ENCODE measurements around the gene FBXW8. TPM values are rescaled to one million over a fixed set of nuclear protein-coding genes. Genes with fewer than 3 reads are reported as not detected.

FBXW8 gene
- total and polyA plus RNA-seq, 4 donors = 3.9 to 20.3 (median 12.5) TPM

GRCh38 chr12:116945886-116946550, 35.3 kb downstream of the FBXW8 start:
- WGBS, 2 donors = 85 to 90% methylated on average over 9 of the region's 9 CpGs
- Histone ChIP-seq H3K9me3 (ENCODE audit: control insufficient read depth in 4 of 4, insufficient read depth in 3 of 4, low read length in 3 of 4) (peaks cover 0 to 4% (median 1%) of the 10 kb centered on the region in 4 donors), H3K27ac (ENCODE audit: low read depth in 1 of 2, low read length in 1 of 2) (no peak overlapping the region), H3K9ac (ENCODE audit: insufficient read depth in 1 of 2, low read length in 2 of 2) (no peak overlapping the region), H3K27me3 (ENCODE audit: control insufficient read depth in 3 of 3, insufficient read depth in 3 of 3, low read length in 2 of 3) (no peaks in the 10 kb centered on the region), H3K36me3 (ENCODE audit: control insufficient read depth in 4 of 4, insufficient read depth in 4 of 4, low read length in 4 of 4) (peaks cover 7 to 25% (median 19%) of the 10 kb centered on the region in 4 donors), H3K4me1 (ENCODE audit: control insufficient read depth in 5 of 5, insufficient read depth in 5 of 5, low read length in 5 of 5) (no peaks in the 10 kb centered on the region), H3K4me3 (no peak overlapping the region)
- TF ChIP-seq CTCF (IDR thresholded peaks at IDR 0.05; ENCODE audit: control extremely low read depth, extremely low read depth) = no peak
- ATAC-seq (ENCODE audit: insufficient read depth, low FRiP score) = no peak
- no peak for DNase-seq

GRCh38 chr12:116948298-116948697, 37.5 kb downstream of the FBXW8 start:
- DNase-seq (no peak), ATAC-seq (ENCODE audit: insufficient read depth, low FRiP score) (no peak)
- 90% methylated on average over 2 of the region's 2 CpGs for WGBS, 2 donors
- Histone ChIP-seq H3K4me1 (ENCODE audit: control insufficient read depth in 5 of 5, insufficient read depth in 5 of 5, low read length in 5 of 5) (no peaks in the 10 kb centered on the region), H3K9ac (ENCODE audit: insufficient read depth in 1 of 2, low read length in 2 of 2) (no peak overlapping the region), H3K4me3 (no peak overlapping the region), H3K27ac (ENCODE audit: low read depth in 1 of 2, low read length in 1 of 2) (no peak overlapping the region), H3K9me3 (ENCODE audit: control insufficient read depth in 4 of 4, insufficient read depth in 3 of 4, low read length in 3 of 4) (peaks cover 0 to 3% (median under 1%) of the 10 kb centered on the region in 4 donors), H3K36me3 (ENCODE audit: control insufficient read depth in 4 of 4, insufficient read depth in 4 of 4, low read length in 4 of 4) (peaks cover 9 to 23% (median 18%) of the 10 kb centered on the region in 4 donors), H3K27me3 (ENCODE audit: control insufficient read depth in 3 of 3, insufficient read depth in 3 of 3, low read length in 2 of 3) (no peaks in the 10 kb centered on the region)
- no peak for TF ChIP-seq CTCF (IDR thresholded peaks at IDR 0.05; ENCODE audit: control extremely low read depth, extremely low read depth)

- no peaks in the 10 kb centered on the region for H3K27me3 ChIP-seq (ENCODE audit: control insufficient read depth in 3 of 3, insufficient read depth in 3 of 3, low read length in 2 of 3)
- H3K4me1 ChIP-seq (ENCODE audit: control insufficient read depth in 5 of 5, insufficient read depth in 5 of 5, low read length in 5 of 5) = peaks cover 3 to 18% (median 5%) of the 10 kb centered on the region in 5 donors
- peaks cover 9 to 20% (median 14%) of the 10 kb centered on the region in 4 donors for H3K36me3 ChIP-seq (ENCODE audit: control insufficient read depth in 4 of 4, insufficient read depth in 4 of 4, low read length in 4 of 4)
- H3K9ac ChIP-seq (ENCODE audit: insufficient read depth in 1 of 2, low read length in 2 of 2) = no peak overlapping the region
- ATAC-seq (ENCODE audit: insufficient read depth, low FRiP score) (no peak), DNase-seq (no peak)
- H3K4me3 ChIP-seq = no peak overlapping the region
- WGBS, 2 donors = 95 to 96% methylated on average over 15 of the region's 15 CpGs
- H3K9me3 ChIP-seq (ENCODE audit: control insufficient read depth in 4 of 4, insufficient read depth in 3 of 4, low read length in 3 of 4) = no peaks in the 10 kb centered on the region
- no peak for TF ChIP-seq CTCF (IDR thresholded peaks at IDR 0.05; ENCODE audit: control extremely low read depth, extremely low read depth)
- H3K27ac ChIP-seq (ENCODE audit: low read depth in 1 of 2, low read length in 1 of 2) = no peak overlapping the region
Measured at GRCh38 chr12:116950628-116951325, 40.0 kb downstream of the FBXW8 start.

All from lung (tissue), 12 donors.